ENCODE measurements around the gene CACNA2D3. TPM values are rescaled to one million over a fixed set of nuclear protein-coding genes. Genes with fewer than 3 reads are reported as not detected.

The CACNA2D3 gene
- total RNA-seq, 1 donor from 2014 or later: 21.2 TPM

GRCh38 chr3:54341811-54342210, 219.5 kb downstream of the CACNA2D3 start:
- intact Hi-C loops (cut with micrococcal nuclease): no loop called here

GRCh38 chr3:54342676-54343075, 220.3 kb downstream of the CACNA2D3 start:
- intact Hi-C loops (cut with micrococcal nuclease): no loop called here
- TF ChIP-seq CTCF (IDR thresholded peaks at IDR 0.05; ENCODE audit: borderline replicate concordance): no peak
- no peak overlapping the region for H3K4me3 ChIP-seq

More at GRCh38 chr3:54341811-54342210, 219.5 kb downstream of the CACNA2D3 start:
- no peak for TF ChIP-seq CTCF (IDR thresholded peaks at IDR 0.05; ENCODE audit: borderline replicate concordance)
- no peak for DNase-seq
- Histone ChIP-seq H3K4me3 (no peak overlapping the region), H3K4me1 (peaks cover 6% of the 10 kb centered on the region), H3K36me3 (no peaks in the 10 kb centered on the region), H3K9me3 (replicated peaks) (no peaks in the 10 kb centered on the region), H3K27ac (replicated peaks) (no peak overlapping the region), H3K27me3 (ENCODE audit: low read depth) (no peaks in the 10 kb centered on the region)

GRCh38 chr3:54343495-54343894, 221.1 kb downstream of the CACNA2D3 start:
- no peaks in the 10 kb centered on the region for H3K36me3 ChIP-seq
- H3K9me3 ChIP-seq (replicated peaks): no peaks in the 10 kb centered on the region
- no peak for TF ChIP-seq CTCF (IDR thresholded peaks at IDR 0.05; ENCODE audit: borderline replicate concordance)
- H3K4me1 ChIP-seq: peaks cover 6% of the 10 kb centered on the region
- H3K4me3 ChIP-seq: no peak overlapping the region
- no peak for DNase-seq
- no peak overlapping the region for H3K27ac ChIP-seq (replicated peaks)
- H3K27me3 ChIP-seq (ENCODE audit: low read depth): no peaks in the 10 kb centered on the region
- intact Hi-C loops (cut with micrococcal nuclease): no loop called here

More at GRCh38 chr3:54342676-54343075, 220.3 kb downstream of the CACNA2D3 start:
- Histone ChIP-seq H3K27ac (replicated peaks) (no peak overlapping the region), H3K36me3 (no peaks in the 10 kb centered on the region), H3K4me1 (peaks cover 6% of the 10 kb centered on the region), H3K27me3 (ENCODE audit: low read depth) (no peaks in the 10 kb centered on the region), H3K9me3 (replicated peaks) (no peaks in the 10 kb centered on the region)
- DNase-seq: no peak

- intact Hi-C loops (cut with micrococcal nuclease): no loop called here
- H3K4me3 ChIP-seq: no peak overlapping the region
- DNase-seq: no peak
- H3K4me1 ChIP-seq: peaks cover 14% of the 10 kb centered on the region
- no peaks in the 10 kb centered on the region for H3K9me3 ChIP-seq (replicated peaks)
- H3K27me3 ChIP-seq (ENCODE audit: low read depth): no peaks in the 10 kb centered on the region
- no peak for TF ChIP-seq CTCF (IDR thresholded peaks at IDR 0.05; ENCODE audit: borderline replicate concordance)
- H3K27ac ChIP-seq (replicated peaks): no peak overlapping the region
- no peaks in the 10 kb centered on the region for H3K36me3 ChIP-seq
Measured at GRCh38 chr3:54344601-54345231, 222.4 kb downstream of the CACNA2D3 start.

- Histone ChIP-seq H3K9me3 (replicated peaks) (no peaks in the 10 kb centered on the region), H3K27me3 (ENCODE audit: low read depth) (no peaks in the 10 kb centered on the region), H3K4me3 (no peak overlapping the region), H3K27ac (replicated peaks) (no peak overlapping the region), H3K36me3 (no peaks in the 10 kb centered on the region), H3K4me1 (peaks cover 14% of the 10 kb centered on the region)
- TF ChIP-seq CTCF (IDR thresholded peaks at IDR 0.05; ENCODE audit: borderline replicate concordance): no peak
- no peak for DNase-seq
- intact Hi-C loops (cut with micrococcal nuclease): no loop called here
Measured at GRCh38 chr3:54345847-54346375, 223.6 kb downstream of the CACNA2D3 start.
